HUDEP-2 (cell line): ENCODE measurements around the gene THRA.
A peak's percentile ranks its signal among the peaks of the same experiment; 100 is the strongest.

Experiments
- DNase-seq, 76 experiments: peaks; one replicate each; lab custom pipeline; 2025; ENCODE audit not compliant: unreplicated experiment in 76 of 76; lab: John Stamatoyannopoulos, UW

THRA gene

DNA sequence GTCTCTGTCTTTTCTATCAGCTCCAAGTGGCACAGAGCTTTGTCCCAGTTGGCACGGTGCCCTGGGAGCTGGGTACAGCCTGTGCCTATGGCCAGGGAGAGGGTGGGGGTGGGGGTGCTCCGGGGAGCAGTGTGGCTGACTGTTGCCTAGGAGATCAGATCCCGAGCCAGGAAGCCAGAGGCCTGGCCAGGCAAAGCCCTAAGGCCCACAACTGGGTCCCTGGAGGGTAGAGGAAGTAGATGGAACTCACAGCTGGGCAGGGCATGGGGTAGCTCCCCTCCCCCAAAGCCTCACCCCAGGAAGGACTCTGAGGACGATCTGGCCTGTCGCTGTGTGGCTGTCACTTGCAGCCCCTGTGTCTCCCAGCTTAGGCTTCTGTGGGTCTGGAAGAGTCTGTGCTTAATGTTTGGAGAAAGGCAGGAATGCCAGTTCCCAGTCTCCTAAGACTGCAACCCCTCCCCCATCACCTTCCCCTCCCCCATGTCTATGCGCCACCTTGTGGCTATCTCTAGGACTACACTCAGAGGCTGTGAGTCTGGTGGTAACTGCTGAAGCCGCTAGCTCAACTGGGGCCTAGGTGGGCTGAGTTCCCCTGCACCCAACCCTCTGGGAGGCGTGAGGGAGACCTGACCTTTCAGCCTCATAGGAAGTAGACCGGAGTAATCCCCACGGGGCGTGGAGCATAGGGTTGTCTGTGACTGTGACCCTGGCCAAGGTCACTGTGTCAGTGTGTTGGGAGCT lies 12.6 kb downstream of the THRA start:
- DNase-seq: peak in 69 of 76 experiments; percentile 17 to 90 (median 58)

DNA sequence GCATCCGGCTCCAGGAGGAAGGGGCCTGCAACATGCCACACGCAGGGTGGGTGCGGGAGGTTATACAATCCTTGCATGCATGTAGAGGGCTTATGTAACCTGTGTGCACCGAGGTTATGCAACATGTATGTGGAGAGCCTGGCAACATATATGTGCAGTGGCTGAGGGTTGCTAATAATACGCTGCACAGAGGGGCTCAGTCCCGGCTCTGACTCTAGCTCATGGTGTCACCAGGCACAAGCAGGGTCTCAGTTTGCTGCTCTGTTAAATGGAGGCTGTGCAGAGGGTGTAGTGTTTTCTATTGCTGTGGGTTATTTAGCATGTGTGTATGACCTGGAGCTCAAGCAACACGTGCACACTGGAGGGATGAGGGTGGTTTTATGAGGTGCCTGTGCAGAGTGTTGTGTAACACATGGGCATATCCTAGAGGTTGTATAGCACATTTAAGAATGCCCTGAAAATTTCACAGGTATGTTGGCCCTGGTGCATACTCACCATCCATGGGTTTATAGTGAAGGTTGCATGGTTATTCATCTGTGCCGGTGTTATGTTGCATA lies 13.3 kb downstream of the THRA start:
- no peak for DNase-seq

- DNase-seq: peak in 52 of 76 experiments; percentile 9 to 68 (median 32)
Measured at GRCh38 chr17:40076591-40076990, 13.8 kb downstream of the THRA start.

DNA sequence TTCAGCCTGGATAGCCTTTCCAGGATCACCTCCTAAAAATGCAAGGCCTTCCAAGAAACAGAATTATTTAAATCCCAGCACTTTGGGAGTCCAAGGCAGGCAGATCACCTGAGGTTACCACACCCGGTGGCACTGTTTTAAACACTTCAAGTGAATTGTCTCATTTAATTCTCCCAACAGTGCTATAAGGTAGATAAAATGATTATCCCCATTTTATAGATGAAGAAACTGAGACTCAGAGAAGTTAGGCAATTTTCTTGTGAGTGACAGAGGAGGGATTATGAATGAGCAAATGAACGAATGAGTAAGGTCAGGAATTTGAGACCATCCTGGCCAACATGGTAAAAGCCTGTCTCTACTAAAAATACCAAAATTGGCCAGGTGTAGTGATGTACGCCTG lies 16.8 kb downstream of the THRA start:
- DNase-seq: no peak

DNA sequence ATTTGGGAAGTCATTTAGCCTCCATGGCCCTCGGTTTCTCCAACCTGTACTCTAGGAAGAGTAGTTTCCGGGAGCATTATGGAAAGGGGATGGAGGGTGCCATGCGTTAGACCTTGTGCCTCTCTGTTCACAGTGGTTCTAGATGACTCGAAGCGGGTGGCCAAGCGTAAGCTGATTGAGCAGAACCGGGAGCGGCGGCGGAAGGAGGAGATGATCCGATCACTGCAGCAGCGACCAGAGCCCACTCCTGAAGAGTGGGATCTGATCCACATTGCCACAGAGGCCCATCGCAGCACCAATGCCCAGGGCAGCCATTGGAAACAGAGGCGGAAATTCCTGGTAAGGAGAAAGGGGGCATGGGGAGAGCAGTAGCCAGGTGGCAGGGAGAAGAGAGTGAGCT lies 21.7 kb downstream of the THRA start:
- DNase-seq: no peak

GRCh38 chr17:40086150-40087044 lies 23.6 kb downstream of the THRA start:
- DNase-seq: peak in 46 of 76 experiments; percentile 8 to 58 (median 28)

DNA sequence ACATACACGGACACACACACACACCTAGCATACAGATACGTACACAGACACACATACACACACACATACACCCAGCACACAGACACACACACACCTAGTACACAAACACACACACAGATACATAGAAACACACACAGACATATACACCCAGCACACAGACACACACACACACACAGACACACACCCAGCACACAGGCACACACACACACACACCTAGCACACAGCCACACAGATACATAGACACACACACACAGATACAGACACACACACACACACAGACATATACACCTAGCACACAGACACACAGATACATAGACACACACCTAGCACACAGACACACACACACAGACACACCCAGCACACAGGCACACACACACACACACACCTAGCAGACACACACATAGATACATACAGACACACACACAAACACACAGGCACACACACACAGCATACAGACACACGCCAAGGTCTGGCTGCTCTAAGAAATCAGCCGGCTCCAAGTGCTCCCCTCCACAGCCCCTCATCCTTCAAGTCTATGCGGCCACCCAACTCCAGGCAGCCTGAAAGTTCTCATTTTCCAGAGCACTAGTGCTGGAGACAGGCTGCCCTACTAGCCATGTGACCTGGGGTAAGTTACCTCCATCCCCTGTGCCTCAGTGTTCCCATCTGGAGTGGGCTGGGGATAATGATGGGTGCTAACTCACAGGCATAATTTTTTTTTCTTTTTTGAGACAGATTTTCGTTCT lies 24.5 kb downstream of the THRA start:
- DNase-seq: no peak

GRCh38 chr17:40087903-40088718 lies 25.3 kb downstream of the THRA start:
- no peak for DNase-seq

GRCh38 chr17:40089077-40089895 lies 26.5 kb downstream of the THRA start:
- no peak for DNase-seq

DNA sequence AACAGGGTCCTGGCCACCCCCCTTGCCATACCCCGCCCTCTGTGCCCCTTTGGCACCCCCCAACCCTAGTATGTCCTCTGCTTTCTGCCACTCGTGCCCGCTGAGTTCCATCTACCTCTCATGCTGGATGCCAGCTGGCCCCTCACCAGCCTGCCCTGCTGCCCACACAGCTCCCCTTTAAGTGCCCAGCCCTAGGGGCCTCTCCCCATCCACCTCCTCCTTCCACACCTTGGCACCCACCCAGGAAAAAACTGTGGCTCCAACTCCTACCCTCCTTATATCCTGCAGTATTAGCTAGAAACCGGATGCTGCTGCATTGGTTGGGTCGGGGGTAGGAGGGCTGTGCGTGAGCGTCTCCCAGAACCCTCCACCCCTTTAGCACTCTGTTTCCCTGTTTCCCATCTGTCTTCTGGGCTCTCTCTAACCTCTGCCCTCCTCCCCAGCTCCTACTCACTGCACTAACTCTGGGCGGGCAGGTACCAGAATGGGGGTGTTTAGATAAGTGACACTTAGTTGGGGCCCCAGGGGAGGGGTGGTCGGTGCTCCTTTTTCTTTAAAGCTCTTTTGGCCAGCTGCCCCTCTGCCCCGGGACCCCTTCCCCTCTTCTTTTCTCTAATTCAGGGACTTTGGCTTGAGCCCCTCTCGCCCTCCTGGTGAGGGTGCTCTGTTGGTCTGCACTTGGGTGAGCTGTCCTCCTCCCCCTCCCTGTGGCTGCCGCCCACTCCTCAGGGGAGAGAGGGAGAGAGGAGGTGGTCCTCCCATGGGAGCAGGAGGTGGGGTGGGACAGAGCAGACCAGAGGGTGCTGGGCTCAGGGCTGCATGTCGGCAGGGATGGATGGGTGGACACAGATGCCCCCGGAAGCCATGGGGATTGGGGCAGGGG lies 27.7 kb downstream of the THRA start:
- DNase-seq: no peak

- DNase-seq: no peak
Measured at GRCh38 chr17:40091691-40092397, 29.1 kb downstream of the THRA start.

DNA sequence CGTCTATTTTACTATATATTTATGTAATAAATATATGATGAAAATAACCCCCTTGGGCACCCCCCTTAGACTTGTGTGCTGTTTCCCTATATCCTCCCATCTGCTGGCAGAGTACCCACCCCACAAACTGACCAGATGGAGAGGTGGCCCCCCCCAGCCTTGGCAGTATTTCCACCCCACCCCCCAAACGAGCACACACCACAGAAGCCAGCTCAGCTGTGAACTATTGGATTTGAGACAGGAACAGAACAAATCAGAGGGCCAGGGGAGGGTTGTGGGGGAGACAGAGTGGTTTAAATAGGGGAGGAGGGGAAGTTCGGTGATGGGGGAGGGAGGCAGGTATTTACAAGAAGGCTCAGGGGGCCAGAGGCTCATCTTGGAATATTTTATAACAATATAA lies 29.8 kb downstream of the THRA start:
- DNase-seq: no peak

GRCh38 chr17:40093005-40093579 lies 30.3 kb downstream of the THRA start:
- no peak for DNase-seq

DNA sequence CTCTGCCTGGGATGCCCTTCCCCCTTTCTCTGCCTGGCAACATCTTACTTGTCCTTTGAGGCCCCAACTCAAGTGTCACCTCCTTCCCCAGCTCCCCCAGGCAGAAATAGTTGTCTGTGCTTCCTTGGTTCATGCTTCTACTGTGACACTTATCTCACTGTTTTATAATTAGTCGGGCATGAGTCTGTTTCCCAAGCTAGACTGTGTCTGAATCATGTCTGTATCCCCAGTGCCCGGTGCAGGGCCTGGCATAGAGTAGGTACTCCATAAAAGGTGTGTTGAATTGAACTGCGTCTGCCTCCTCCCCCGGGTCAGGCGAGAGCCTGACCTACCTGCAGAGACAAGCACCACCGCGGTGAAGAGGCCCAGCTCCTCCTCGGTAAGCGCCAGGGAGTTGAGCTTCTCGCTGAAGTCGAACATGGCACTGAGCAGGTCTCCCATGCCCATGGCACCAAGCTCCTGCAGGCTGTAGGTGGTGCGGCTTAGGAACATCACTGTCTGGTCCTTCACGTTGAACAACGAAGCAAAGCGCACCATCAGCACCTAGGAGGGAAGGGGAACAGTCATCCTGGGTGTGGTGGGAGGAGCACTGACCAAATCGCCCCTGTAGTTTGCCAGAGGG lies 30.9 kb downstream of the THRA start:
- DNase-seq: no peak

DNA sequence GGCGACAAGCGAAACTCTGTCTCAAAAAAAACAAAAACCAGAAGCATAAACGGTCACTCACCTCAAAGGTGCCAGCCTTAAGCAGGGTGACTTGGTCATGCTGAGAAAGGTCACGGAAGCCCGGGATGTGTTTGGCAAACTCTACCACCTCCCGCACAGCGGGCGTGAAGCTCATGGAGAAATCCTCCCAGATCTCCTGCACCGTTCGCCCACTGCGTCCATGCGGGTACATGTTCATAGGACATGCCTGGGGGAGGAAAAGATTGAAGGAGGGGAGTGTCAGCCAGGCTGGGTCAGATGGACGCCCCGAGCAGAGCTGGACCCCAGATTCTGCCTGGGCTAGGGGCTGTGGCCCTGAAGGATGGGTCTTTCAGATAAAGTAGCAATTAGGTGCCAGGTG lies 32.1 kb downstream of the THRA start:
- DNase-seq: no peak

DNA sequence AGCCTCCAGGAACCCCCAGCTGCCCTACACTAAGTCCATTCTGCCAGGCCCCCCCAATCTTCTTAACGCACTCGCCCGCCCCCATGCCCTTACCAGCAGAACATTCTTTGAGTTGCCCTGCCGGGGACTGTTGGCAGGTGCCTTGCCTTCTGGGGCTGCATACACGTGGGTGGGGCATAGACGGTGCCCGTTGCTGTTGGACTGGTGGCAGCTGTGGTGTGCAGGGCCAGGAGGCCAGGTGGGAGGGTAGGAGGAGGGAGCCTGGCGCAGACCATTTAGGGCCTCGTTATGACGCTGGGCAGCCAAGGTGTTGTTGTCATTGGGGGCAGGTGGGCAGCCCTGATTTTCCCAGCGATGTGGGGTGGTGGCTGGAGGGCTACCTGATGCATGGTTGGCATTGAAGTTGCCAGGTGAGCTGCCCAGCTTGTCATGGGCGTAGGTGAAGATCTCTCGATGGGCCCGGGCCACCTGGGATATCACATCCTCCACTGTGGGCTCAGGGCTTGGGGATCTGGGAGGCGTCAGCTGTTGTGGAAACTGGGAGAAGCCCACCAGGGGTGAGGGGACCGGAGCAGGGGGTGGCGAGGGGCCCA lies 32.7 kb downstream of the THRA start:
- no peak for DNase-seq
